Loucy (cell line): ENCODE results near the gene IFNAR2.

ENCODE experiments used
- H2AFZ ChIP-seq: fragments of 200-600 bp; sonication (generic); 2 replicates; pipeline ENCODE4 v1.6.0; 2016; ENCODE audit warnings: antibody characterized with exemption, mild to moderate bottlenecking, low read length, moderate library complexity
- H3F3A ChIP-seq: fragments of 200-600 bp; 2 replicates; pipeline ENCODE4 v1.6.0; 2016; ENCODE audit warnings: antibody characterized with exemption, low read depth, mild to moderate bottlenecking
- H3K27me3 ChIP-seq: fragments of 200-600 bp; sonication (generic); 2 replicates; pipeline ENCODE4 v1.6.1; 2014; ENCODE audit warnings: low read length, mild to moderate bottlenecking; ENCODE audit not compliant: insufficient read depth, poor library complexity, severe bottlenecking
- H3K36me3 ChIP-seq: fragments of 200-600 bp; sonication (generic); 2 replicates; pipeline ENCODE4 v1.6.1; 2016; ENCODE audit warnings: low read length; ENCODE audit not compliant: insufficient read depth
- H3K4me1 ChIP-seq: fragments of 200-600 bp; sonication (generic); 2 replicates; pipeline ENCODE4 v1.5.1; 2014; ENCODE audit warnings: low read length, mild to moderate bottlenecking; ENCODE audit not compliant: insufficient read depth, poor library complexity, severe bottlenecking
- H3K4me2 ChIP-seq: fragments of 200-600 bp; sonication (generic); 2 replicates; pipeline ENCODE4 v1.6.0; 2014; ENCODE audit warnings: antibody characterized with exemption, low read length, low read depth, mild to moderate bottlenecking; ENCODE audit not compliant: poor library complexity, severe bottlenecking
- H3K4me3 ChIP-seq: fragments of 200-600 bp; sonication (generic); 2 replicates; pipeline ENCODE4 v1.5.1; 2014; ENCODE audit warnings: low read length, mild to moderate bottlenecking, mixed read lengths; ENCODE audit not compliant: poor library complexity, severe bottlenecking
- H3K79me2 ChIP-seq: fragments of 200-600 bp; sonication (generic); 2 replicates; pipeline ENCODE4 v1.6.1; 2014; ENCODE audit warnings: low read length; ENCODE audit not compliant: insufficient read depth
- H3K9ac ChIP-seq: fragments of 200-600 bp; sonication (generic); 2 replicates; pipeline ENCODE4 v1.6.0; 2014; ENCODE audit warnings: mild to moderate bottlenecking, low read depth, low read length, moderate library complexity; ENCODE audit not compliant: poor library complexity, severe bottlenecking
- H3K9me2 ChIP-seq: fragments of 200-600 bp; sonication (generic); replicated peaks from 2 replicates; pipeline ENCODE4 v1.6.1; 2016; ENCODE audit warnings: low read depth, low read length, mixed read lengths
- H3K9me3 ChIP-seq: fragments of 200-600 bp; sonication (generic); 2 replicates; pipeline ENCODE4 v1.6.1; 2014; ENCODE audit warnings: mild to moderate bottlenecking, antibody characterized with exemption, low read length, low read depth; ENCODE audit not compliant: insufficient read depth
- H4K20me1 ChIP-seq: fragments of 200-600 bp; sonication (generic); 2 replicates; pipeline ENCODE4 v1.6.0; 2014; ENCODE audit warnings: antibody characterized with exemption, low read length, mild to moderate bottlenecking; ENCODE audit not compliant: insufficient read depth, poor library complexity, severe bottlenecking
- EZH2phosphoT487 ChIP-seq: fragments of 200-600 bp; IDR thresholded peaks from 2 replicates; pipeline ENCODE4 v1.6.1; 2018; ENCODE audit warnings: antibody characterized with exemption, mild to moderate bottlenecking, moderate library complexity, borderline replicate concordance
- TF ChIP-seq, protein P1 (sequence below): fragments of 200-600 bp; sonication (generic); conservative IDR thresholded peaks from 2 replicates; pipeline ENCODE4 v1.5.1; 2014; ENCODE audit warnings: mild to moderate bottlenecking, antibody characterized with exemption, low read length

The IFNAR2 gene

DNA sequence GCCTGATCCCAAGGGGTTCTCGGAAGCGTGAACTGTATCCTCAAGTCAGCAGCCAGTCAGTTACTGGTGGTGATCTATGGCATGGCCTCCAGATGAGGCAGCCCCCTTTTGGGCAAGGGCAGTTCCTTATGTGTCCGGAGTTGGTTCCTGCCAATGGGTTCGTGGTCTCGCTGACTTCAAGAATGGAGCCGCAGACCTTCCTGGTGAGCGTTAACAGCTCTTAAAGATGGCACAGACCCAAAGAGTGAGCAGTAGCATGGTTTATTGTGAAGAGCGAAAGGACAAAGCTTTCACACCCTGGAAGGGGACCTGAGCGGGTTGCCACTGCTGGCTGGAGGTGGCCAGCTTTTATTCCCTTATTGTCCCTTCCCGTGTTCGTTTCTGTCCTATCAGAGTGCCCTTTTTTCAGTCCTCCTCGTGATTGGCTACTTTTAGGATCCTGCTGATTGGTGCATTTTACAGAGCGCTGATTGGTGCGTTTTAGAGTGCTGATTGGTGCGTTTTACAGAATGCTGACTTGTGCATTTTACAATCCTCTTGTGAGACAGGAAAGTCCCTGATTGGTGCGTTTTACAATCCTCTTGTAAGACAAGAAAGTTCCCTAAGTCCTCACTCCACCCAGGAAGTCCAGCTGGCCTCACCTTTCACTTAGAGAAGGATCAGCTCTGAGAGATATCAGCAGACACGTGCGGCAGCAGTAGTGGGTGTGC is 27.5 kb downstream of the IFNAR2 start:
- Histone ChIP-seq H3K9ac (no peak overlapping the region), H3K4me2 (no peak overlapping the region), H3K27me3 (no peaks in the 10 kb centered on the region), H3F3A (peaks cover 5% of the 10 kb centered on the region; the same call in 1 of the 2 replicates), H3K4me1 (peaks cover 12% of the 10 kb centered on the region), H3K79me2 (peaks cover 46% of the 10 kb centered on the region; the same call in 1 of the 2 replicates), H4K20me1 (peaks cover 12% of the 10 kb centered on the region), H3K9me2 (no peaks in the 10 kb centered on the region), H3K4me3 (no peak overlapping the region), H3K36me3 (peaks cover 92% of the 10 kb centered on the region), H3K9me3 (no peaks in the 10 kb centered on the region), H2AFZ (no peak overlapping the region)
- TF ChIP-seq, protein P1, sequence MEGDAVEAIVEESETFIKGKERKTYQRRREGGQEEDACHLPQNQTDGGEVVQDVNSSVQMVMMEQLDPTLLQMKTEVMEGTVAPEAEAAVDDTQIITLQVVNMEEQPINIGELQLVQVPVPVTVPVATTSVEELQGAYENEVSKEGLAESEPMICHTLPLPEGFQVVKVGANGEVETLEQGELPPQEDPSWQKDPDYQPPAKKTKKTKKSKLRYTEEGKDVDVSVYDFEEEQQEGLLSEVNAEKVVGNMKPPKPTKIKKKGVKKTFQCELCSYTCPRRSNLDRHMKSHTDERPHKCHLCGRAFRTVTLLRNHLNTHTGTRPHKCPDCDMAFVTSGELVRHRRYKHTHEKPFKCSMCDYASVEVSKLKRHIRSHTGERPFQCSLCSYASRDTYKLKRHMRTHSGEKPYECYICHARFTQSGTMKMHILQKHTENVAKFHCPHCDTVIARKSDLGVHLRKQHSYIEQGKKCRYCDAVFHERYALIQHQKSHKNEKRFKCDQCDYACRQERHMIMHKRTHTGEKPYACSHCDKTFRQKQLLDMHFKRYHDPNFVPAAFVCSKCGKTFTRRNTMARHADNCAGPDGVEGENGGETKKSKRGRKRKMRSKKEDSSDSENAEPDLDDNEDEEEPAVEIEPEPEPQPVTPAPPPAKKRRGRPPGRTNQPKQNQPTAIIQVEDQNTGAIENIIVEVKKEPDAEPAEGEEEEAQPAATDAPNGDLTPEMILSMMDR: no peak
- no peak for TF ChIP-seq EZH2phosphoT487

- no peak overlapping the region for H2AFZ ChIP-seq
- H3K9me2 ChIP-seq: no peaks in the 10 kb centered on the region
- H3K4me2 ChIP-seq: no peak overlapping the region
- peaks cover 12% of the 10 kb centered on the region for H4K20me1 ChIP-seq
- H3K9ac ChIP-seq: no peak overlapping the region
- H3K9me3 ChIP-seq: no peaks in the 10 kb centered on the region
- no peak overlapping the region for H3K4me3 ChIP-seq
- H3K4me1 ChIP-seq: peaks cover 12% of the 10 kb centered on the region
- no peak for TF ChIP-seq EZH2phosphoT487
- TF ChIP-seq, protein P1: no peak
- peaks cover 55% of the 10 kb centered on the region for H3K79me2 ChIP-seq
- H3F3A ChIP-seq: peaks cover 5% of the 10 kb centered on the region; the same call in 1 of the 2 replicates
- peaks cover 92% of the 10 kb centered on the region for H3K36me3 ChIP-seq
- no peaks in the 10 kb centered on the region for H3K27me3 ChIP-seq
These were observed 28.7 kb downstream of the IFNAR2 start for GRCh38 chr21:33258475-33258874.

- peaks cover 16% of the 10 kb centered on the region for H4K20me1 ChIP-seq
- H3K79me2 ChIP-seq: peaks cover 62% of the 10 kb centered on the region
- H2AFZ ChIP-seq: no peak overlapping the region
- H3K9me3 ChIP-seq: no peaks in the 10 kb centered on the region
- no peaks in the 10 kb centered on the region for H3K27me3 ChIP-seq
- peaks cover 92% of the 10 kb centered on the region for H3K36me3 ChIP-seq
- H3K4me2 ChIP-seq: no peak overlapping the region
- no peaks in the 10 kb centered on the region for H3K9me2 ChIP-seq
- peaks cover 12% of the 10 kb centered on the region for H3K4me1 ChIP-seq
- no peak overlapping the region for H3K9ac ChIP-seq
- peaks cover 5% of the 10 kb centered on the region; the same call in 1 of the 2 replicates for H3F3A ChIP-seq
- no peak for TF ChIP-seq EZH2phosphoT487
- TF ChIP-seq, protein P1: no peak
- no peak overlapping the region for H3K4me3 ChIP-seq
These were observed 29.7 kb downstream of the IFNAR2 start for GRCh38 chr21:33259428-33259827.
